GM19025 (cell line): ENCODE data around the gene FABP6.
"Not testable (repeated sequence)": the region's sequence is repeated elsewhere in the genome, so short reads cannot be mapped to it uniquely, and the experiment has no call there.

ENCODE experiments used
- ATAC-seq: cut with Tn5 transposase; IDR thresholded peaks from one replicate; pipeline ENCODE4 v1.9.1; 2021; ENCODE audit warnings: mild to moderate bottlenecking, low read depth, moderate library complexity; ENCODE audit not compliant: unreplicated experiment

Gene FABP6

DNA sequence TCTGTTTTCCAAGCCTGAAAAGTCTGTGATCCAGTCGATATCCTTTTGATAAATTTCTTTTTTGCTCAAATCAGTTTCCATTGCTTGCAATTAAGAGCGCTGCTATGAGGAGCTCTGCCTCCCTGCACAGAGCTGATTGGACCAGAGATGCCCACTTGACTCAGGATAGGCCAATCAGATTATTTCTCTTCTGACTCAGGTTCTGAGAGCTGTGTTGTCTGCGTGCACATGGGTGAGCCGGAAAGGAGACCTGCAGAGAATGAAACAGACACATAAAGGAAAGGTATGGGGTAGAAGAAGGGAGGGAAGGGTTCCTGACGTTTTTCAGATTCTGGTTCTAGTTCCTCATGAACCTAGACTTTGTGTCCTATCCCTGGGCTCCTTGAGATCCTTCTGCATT, 15.8 kb upstream of the FABP6 start:
- ATAC-seq = no peak

- no peak for ATAC-seq
These were observed 9.9 kb upstream of the FABP6 start for GRCh38 chr5:160219356-160219755.

DNA sequence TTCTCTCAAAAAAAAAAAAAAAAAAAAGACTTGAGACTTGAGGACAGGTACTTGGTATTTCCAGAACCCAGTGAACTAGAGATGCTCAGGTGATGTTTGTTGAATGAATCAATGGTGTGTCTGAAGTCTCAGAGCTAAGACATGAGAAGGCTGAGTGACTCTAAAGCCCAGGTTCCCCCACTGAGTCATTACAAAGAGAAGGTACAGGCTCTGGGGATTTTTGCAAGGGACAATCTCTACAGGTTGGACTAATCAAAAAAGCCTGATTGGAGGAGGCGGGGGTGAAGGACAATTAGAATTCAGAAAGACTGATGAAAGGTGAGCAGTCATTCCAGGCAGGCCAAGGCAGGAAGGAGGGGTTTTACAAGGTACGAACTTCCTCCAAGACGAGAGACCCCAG, 8.2 kb upstream of the FABP6 start:
- no peak for ATAC-seq

- no peak for ATAC-seq
These were observed 2.3 kb upstream of the FABP6 start for GRCh38 chr5:160227012-160227411.

- ATAC-seq = peak; percentile 52
These were observed 1.6 kb downstream of the FABP6 start for GRCh38 chr5:160230686-160231527.

DNA sequence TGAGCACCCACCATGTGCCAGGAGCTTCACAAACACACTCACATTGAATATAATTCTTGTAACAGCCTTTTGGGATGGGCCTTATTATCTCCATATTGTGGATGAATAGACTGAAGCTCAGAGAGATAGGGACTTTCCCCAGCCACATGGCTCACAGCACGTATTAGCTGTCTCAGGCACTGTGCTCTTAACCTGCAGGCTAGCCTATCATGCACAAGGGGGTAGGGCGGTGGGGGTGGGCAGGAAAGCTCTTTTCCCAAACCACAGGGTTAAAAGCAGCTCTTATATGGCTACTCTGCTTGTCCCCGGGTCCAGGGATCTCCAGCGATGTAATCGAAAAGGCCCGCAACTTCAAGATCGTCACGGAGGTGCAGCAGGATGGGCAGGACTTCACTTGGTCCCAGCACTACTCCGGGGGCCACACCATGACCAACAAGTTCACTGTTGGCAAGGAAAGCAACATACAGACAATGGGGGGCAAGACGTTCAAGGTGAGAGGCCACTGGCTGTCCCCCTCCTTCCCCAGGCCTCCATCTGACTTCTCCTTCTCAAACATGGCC, 2.6 kb downstream of the FABP6 start:
- no peak for ATAC-seq

GRCh38 chr5:160233215-160233614, 3.9 kb downstream of the FABP6 start:
- no peak for ATAC-seq

- no peak for ATAC-seq
These were observed 6.4 kb downstream of the FABP6 start for GRCh38 chr5:160235731-160236130.

DNA sequence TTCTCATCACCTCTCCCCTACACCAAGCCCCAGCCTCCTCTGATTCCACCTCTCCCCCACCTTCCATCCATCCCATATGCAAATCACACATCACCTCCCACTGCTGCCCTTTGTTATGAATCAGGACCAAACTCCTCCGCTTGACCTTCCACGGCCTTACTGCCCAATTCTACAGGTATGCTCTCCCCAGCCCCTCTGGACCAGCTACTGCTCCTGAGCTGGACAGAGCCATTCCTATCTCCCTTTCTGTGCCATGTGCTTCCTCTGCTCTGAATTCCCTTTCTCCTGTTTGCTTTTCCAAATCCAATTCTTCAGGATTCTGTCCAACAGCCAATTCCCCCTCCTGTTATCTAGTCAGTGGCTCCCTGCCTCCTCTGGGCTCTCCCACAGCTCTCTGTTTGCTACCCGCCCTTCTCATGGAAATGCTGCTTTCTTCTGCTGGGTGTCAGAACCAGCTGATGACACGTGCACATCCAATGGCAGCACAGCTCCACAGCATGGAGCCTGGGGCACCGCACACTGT, 8.3 kb downstream of the FABP6 start:
- ATAC-seq = no peak

- ATAC-seq = no peak
These were observed 11.0 kb downstream of the FABP6 start for GRCh38 chr5:160240350-160240749.

DNA sequence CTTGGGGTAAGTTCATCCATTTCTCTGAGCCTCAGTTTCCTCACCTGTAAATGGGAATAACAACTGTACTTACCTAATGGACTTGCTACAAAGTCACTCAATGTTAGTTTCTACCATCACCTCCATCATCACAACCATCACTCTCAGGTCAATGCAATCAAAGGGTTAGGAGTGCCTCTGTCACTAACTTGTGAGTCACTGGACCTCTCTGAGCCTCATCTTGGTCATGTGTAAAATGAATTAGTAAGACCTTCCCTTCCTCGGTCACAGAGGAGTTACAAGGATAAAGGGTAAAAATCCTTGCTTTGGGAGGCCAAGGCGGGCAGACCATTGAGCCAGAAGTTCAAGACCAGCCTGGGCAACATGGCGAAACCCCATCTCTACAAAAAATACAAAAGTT, 12.8 kb downstream of the FABP6 start:
- no peak for ATAC-seq

DNA sequence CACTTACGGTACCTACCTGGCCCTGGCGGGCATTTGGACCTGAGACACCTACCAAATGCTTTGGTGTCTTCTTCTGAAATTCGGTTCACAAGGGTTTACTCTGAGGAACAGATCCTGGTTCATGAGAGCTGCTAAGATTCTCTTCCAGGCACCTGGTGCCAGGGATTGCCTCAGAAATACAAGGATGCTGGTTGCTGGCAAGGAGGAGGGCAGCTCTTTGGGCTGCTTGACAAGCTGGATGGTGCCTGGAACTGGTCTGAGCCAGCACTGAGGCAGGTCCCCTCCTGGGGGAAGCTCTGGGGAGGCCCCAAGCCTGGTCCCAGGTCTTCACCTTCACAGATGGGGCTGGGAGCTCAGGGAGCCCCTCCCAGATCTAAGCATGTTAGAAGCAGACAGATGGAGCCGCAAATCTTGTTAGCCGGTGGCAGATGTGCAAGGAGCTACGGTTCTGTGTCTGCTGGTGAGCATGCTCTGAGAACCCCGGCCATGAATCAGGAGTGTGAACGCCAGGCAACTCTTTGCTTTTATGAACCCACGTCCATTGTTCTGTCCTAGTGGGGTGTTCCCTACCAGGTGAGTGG, 16.3 kb downstream of the FABP6 start:
- ATAC-seq = no peak

GRCh38 chr5:160249570-160249969, 20.3 kb downstream of the FABP6 start:
- not testable (repeated sequence) for ATAC-seq

DNA sequence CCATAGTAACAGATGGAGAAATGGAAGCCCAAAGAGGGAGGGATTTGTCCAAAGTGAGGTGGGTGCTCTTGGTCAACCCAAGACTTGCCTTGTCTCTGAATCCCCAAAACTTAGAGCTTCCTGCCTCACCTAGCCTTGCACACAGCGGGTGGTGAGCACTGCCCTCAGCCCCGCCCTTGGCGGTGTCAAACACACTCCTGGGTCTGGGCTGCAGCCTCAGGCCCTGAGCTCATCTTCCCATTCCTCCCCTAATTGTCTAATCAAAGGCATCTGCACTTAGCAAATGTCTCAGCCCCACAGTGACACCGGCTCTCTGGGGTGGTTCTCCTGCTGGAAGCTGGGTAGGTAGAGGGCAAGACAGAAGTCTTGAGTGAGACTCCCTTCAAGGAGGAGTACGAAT, 20.9 kb downstream of the FABP6 start:
- ATAC-seq = no peak

DNA sequence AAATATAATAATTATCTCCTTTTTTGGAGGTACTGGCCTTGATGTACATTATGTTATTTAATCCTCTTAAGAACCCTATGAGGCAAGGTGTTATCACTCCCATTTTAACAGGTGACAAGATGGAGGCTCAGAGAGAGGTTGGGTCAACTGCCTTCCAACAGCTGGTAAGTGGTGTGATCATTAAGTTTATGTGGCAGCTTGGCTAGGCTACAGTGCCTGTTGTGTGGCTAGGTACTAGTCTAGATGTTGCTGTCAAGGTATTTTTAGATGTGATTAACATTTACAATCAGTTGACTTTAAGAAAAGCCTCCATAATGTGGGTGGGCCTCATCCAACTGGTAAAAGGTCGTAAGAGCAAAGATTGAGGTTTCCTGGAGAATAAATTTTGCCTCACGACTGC, 21.5 kb downstream of the FABP6 start:
- no peak for ATAC-seq

- no peak for ATAC-seq
These were observed 22.3 kb downstream of the FABP6 start for GRCh38 chr5:160251406-160252155.

GRCh38 chr5:160252916-160253315, 23.6 kb downstream of the FABP6 start:
- no peak for ATAC-seq

GRCh38 chr5:160253441-160253840, 24.1 kb downstream of the FABP6 start:
- no peak for ATAC-seq

DNA sequence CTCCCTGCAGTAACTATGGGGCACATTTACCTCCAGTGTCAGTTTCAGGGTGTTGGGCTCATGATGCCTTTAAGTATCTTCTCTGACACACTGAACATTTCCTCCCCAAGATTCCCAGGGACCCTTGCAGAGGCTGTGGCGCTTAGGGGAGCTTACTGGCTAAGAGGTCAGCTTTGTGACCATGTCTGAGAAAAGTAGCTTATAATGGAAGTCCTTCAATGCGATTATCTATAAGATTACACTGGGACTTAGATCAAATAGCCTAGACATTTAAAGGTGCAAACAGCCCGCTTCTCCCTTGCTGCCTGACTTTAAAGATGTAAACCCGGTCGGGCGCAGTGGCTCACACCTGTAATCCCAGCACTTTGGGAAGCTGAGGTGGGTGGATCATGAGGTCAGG, 25.4 kb downstream of the FABP6 start:
- no peak for ATAC-seq

- ATAC-seq = no peak
These were observed 30.0 kb downstream of the FABP6 start for GRCh38 chr5:160259341-160259740.
